ENCODE data around the gene CEP112.

CEP112 gene

GRCh38 chr17:65895969-65896368 is 296.0 kb downstream of the CEP112 start:
- Histone ChIP-seq H3K23ac (ENCODE audit: low read length) (no peak overlapping the region), H4K12ac (ENCODE audit: low read depth, low read length) (no peak overlapping the region), H3K79me1 (ENCODE audit: low read length) (no peaks in the 10 kb centered on the region), H2BK5ac (ENCODE audit: low read depth, low read length, poor library complexity) (no peak overlapping the region), H3K27me3 (ENCODE audit: insufficient read depth, low read length) (no peaks in the 10 kb centered on the region), H2BK120ac (ENCODE audit: insufficient read depth, low read length, poor library complexity) (no peak overlapping the region), H2BK12ac (ENCODE audit: low read length) (no peak overlapping the region), H3K9ac (ENCODE audit: low read length) (no peak overlapping the region), H4K8ac (ENCODE audit: low read depth, low read length) (no peak overlapping the region), H3K27ac (ENCODE audit: low read depth, low read length) (no peak overlapping the region), H3K9me3 (ENCODE audit: insufficient read depth, low read depth, low read length) (no peaks in the 10 kb centered on the region), H3K14ac (ENCODE audit: low read length) (no peak overlapping the region), H3K79me2 (ENCODE audit: control insufficient read depth, insufficient read depth, low read length, poor library complexity) (no peaks in the 10 kb centered on the region), H3K4me3 (ENCODE audit: low read depth, low read length) (no peak overlapping the region), H3K4me1 (ENCODE audit: control insufficient read depth in 1 of 2, insufficient read depth in 2 of 2, low read length in 2 of 2) (no peaks in the 10 kb centered on the region), H4K91ac (ENCODE audit: low read depth, low read length) (no peak overlapping the region), H2AFZ (ENCODE audit: insufficient read depth, low read length, poor library complexity) (no peak overlapping the region), H3K36me3 (ENCODE audit: control insufficient read depth in 1 of 2, insufficient read depth in 2 of 2, low read length in 2 of 2) (no peaks in the 10 kb centered on the region), H2AK5ac (ENCODE audit: low read length) (no peak overlapping the region), H3K4me2 (ENCODE audit: low read length) (no peak overlapping the region), H3K18ac (ENCODE audit: low read length) (no peak overlapping the region), H3K4ac (ENCODE audit: low read depth, low read length) (no peak overlapping the region)
- no peak for DNase-seq

- H4K8ac ChIP-seq (ENCODE audit: low read depth, low read length), result no peak overlapping the region
- DNase-seq, result no peak
- no peak overlapping the region for H2AK5ac ChIP-seq (ENCODE audit: low read length)
- no peak overlapping the region for H2BK12ac ChIP-seq (ENCODE audit: low read length)
- no peak overlapping the region for H3K27ac ChIP-seq (ENCODE audit: low read depth, low read length)
- no peak overlapping the region for H2BK5ac ChIP-seq (ENCODE audit: low read depth, low read length, poor library complexity)
- H3K14ac ChIP-seq (ENCODE audit: low read length), result no peak overlapping the region
- no peak overlapping the region for H3K18ac ChIP-seq (ENCODE audit: low read length)
- no peaks in the 10 kb centered on the region for H3K4me1 ChIP-seq (ENCODE audit: control insufficient read depth in 1 of 2, insufficient read depth in 2 of 2, low read length in 2 of 2)
- H3K79me1 ChIP-seq (ENCODE audit: low read length), result no peaks in the 10 kb centered on the region
- H3K9me3 ChIP-seq (ENCODE audit: insufficient read depth, low read depth, low read length), result no peaks in the 10 kb centered on the region
- no peaks in the 10 kb centered on the region for H3K36me3 ChIP-seq (ENCODE audit: control insufficient read depth in 1 of 2, insufficient read depth in 2 of 2, low read length in 2 of 2)
- H2BK120ac ChIP-seq (ENCODE audit: insufficient read depth, low read length, poor library complexity), result no peak overlapping the region
- H3K4me2 ChIP-seq (ENCODE audit: low read length), result no peak overlapping the region
- no peaks in the 10 kb centered on the region for H3K27me3 ChIP-seq (ENCODE audit: insufficient read depth, low read length)
- no CpG with 5 or more reads among the region's 3 CpGs for WGBS (ENCODE audit: extremely low coverage, insufficient coverage, insufficient read length)
- no peak overlapping the region for H4K12ac ChIP-seq (ENCODE audit: low read depth, low read length)
- H3K4ac ChIP-seq (ENCODE audit: low read depth, low read length), result no peak overlapping the region
- no peak overlapping the region for H3K9ac ChIP-seq (ENCODE audit: low read length)
- H3K79me2 ChIP-seq (ENCODE audit: control insufficient read depth, insufficient read depth, low read length, poor library complexity), result no peaks in the 10 kb centered on the region
- no peak overlapping the region for H2AFZ ChIP-seq (ENCODE audit: insufficient read depth, low read length, poor library complexity)
- no peak overlapping the region for H3K4me3 ChIP-seq (ENCODE audit: low read depth, low read length)
- H3K23ac ChIP-seq (ENCODE audit: low read length), result no peak overlapping the region
- H4K91ac ChIP-seq (ENCODE audit: low read depth, low read length), result no peak overlapping the region
Measured at GRCh38 chr17:65893692-65894279, 298.1 kb downstream of the CEP112 start.

GRCh38 chr17:65892912-65893377 is 299.0 kb downstream of the CEP112 start:
- no CpG with 5 or more reads among the region's 5 CpGs for WGBS (ENCODE audit: extremely low coverage, insufficient coverage, insufficient read length)
- no peaks in the 10 kb centered on the region for H3K79me1 ChIP-seq (ENCODE audit: low read length)

GRCh38 chr17:65891231-65891735 is 300.6 kb downstream of the CEP112 start:
- Histone ChIP-seq H3K36me3 (ENCODE audit: control insufficient read depth in 1 of 2, insufficient read depth in 2 of 2, low read length in 2 of 2) (no peaks in the 10 kb centered on the region), H2AK5ac (ENCODE audit: low read length) (no peak overlapping the region), H3K14ac (ENCODE audit: low read length) (no peak overlapping the region), H3K9me3 (ENCODE audit: insufficient read depth, low read depth, low read length) (no peaks in the 10 kb centered on the region), H3K4me1 (ENCODE audit: control insufficient read depth in 1 of 2, insufficient read depth in 2 of 2, low read length in 2 of 2) (no peaks in the 10 kb centered on the region), H3K4me2 (ENCODE audit: low read length) (no peak overlapping the region), H3K23ac (ENCODE audit: low read length) (no peak overlapping the region), H3K79me1 (ENCODE audit: low read length) (no peaks in the 10 kb centered on the region), H2BK12ac (ENCODE audit: low read length) (no peak overlapping the region), H3K79me2 (ENCODE audit: control insufficient read depth, insufficient read depth, low read length, poor library complexity) (no peaks in the 10 kb centered on the region), H2AFZ (ENCODE audit: insufficient read depth, low read length, poor library complexity) (no peak overlapping the region), H3K9ac (ENCODE audit: low read length) (no peak overlapping the region), H4K91ac (ENCODE audit: low read depth, low read length) (no peak overlapping the region), H2BK120ac (ENCODE audit: insufficient read depth, low read length, poor library complexity) (no peak overlapping the region), H3K27me3 (ENCODE audit: insufficient read depth, low read length) (no peaks in the 10 kb centered on the region), H3K4ac (ENCODE audit: low read depth, low read length) (no peak overlapping the region), H2BK5ac (ENCODE audit: low read depth, low read length, poor library complexity) (no peak overlapping the region), H3K18ac (ENCODE audit: low read length) (no peak overlapping the region), H4K8ac (ENCODE audit: low read depth, low read length) (no peak overlapping the region), H3K27ac (ENCODE audit: low read depth, low read length) (no peak overlapping the region), H4K12ac (ENCODE audit: low read depth, low read length) (no peak overlapping the region), H3K4me3 (ENCODE audit: low read depth, low read length) (no peak overlapping the region)
- DNase-seq, result no peak
- WGBS (ENCODE audit: extremely low coverage, insufficient coverage, insufficient read length), result no CpG with 5 or more reads among the region's 7 CpGs

More at GRCh38 chr17:65892912-65893377, 299.0 kb downstream of the CEP112 start:
- Histone ChIP-seq H3K4me3 (ENCODE audit: low read depth, low read length) (no peak overlapping the region), H3K4me1 (ENCODE audit: control insufficient read depth in 1 of 2, insufficient read depth in 2 of 2, low read length in 2 of 2) (no peaks in the 10 kb centered on the region), H3K9me3 (ENCODE audit: insufficient read depth, low read depth, low read length) (no peaks in the 10 kb centered on the region), H2BK12ac (ENCODE audit: low read length) (no peak overlapping the region), H3K18ac (ENCODE audit: low read length) (no peak overlapping the region), H3K4ac (ENCODE audit: low read depth, low read length) (no peak overlapping the region), H4K8ac (ENCODE audit: low read depth, low read length) (no peak overlapping the region), H3K23ac (ENCODE audit: low read length) (no peak overlapping the region), H2BK120ac (ENCODE audit: insufficient read depth, low read length, poor library complexity) (no peak overlapping the region), H2AK5ac (ENCODE audit: low read length) (no peak overlapping the region), H2BK5ac (ENCODE audit: low read depth, low read length, poor library complexity) (no peak overlapping the region), H3K4me2 (ENCODE audit: low read length) (no peak overlapping the region), H3K79me2 (ENCODE audit: control insufficient read depth, insufficient read depth, low read length, poor library complexity) (no peaks in the 10 kb centered on the region), H3K14ac (ENCODE audit: low read length) (no peak overlapping the region), H4K12ac (ENCODE audit: low read depth, low read length) (no peak overlapping the region), H4K91ac (ENCODE audit: low read depth, low read length) (no peak overlapping the region), H3K27ac (ENCODE audit: low read depth, low read length) (no peak overlapping the region), H2AFZ (ENCODE audit: insufficient read depth, low read length, poor library complexity) (no peak overlapping the region), H3K9ac (ENCODE audit: low read length) (no peak overlapping the region), H3K36me3 (ENCODE audit: control insufficient read depth in 1 of 2, insufficient read depth in 2 of 2, low read length in 2 of 2) (no peaks in the 10 kb centered on the region), H3K27me3 (ENCODE audit: insufficient read depth, low read length) (no peaks in the 10 kb centered on the region)
- no peak for DNase-seq
